A673 (cell line): ENCODE results near the gene FAM13C. TPM values are rescaled to one million over a fixed set of nuclear protein-coding genes. Genes with fewer than 3 reads are reported as not detected.

Source experiments
- BruUV-seq: library from RNA; stranded (reverse); fragments of 400-500 nt; replicated peaks from 2 replicates; lab custom pipeline; 2021; lab: Mats Ljungman, UMichigan
- CTCF ChIA-PET: fragments of 300-600 bp; sonication (Branson Sonifier 250); formaldehyde crosslinking; loops from one replicate; lab custom pipeline; 2022; ENCODE audit warnings: antibody characterized with exemption; lab: Charles Lee
- POLR2A ChIA-PET: fragments of 300-600 bp; sonication (Branson Sonifier 250); formaldehyde crosslinking; loops from one replicate; lab custom pipeline; 2022; ENCODE audit warnings: antibody characterized with exemption; ENCODE audit not compliant: low non-redundant PET; lab: Charles Lee
- DNase-seq: peaks from one replicate; pipeline ENCODE4 v3.0.0-alpha.2; 2015; ENCODE audit warnings: low spot score
- H3K27ac ChIP-seq: fragments of 200-600 bp; sonication (generic); 2 replicates; pipeline ENCODE4 v1.5.1; 2016; ENCODE audit warnings: mixed run types, low read depth, mild to moderate bottlenecking, mixed read lengths, antibody characterized with exemption, low read length; ENCODE audit not compliant: poor library complexity, severe bottlenecking
- H3K27me3 ChIP-seq: fragments of 200-600 bp; sonication (generic); replicated peaks from 2 replicates; pipeline ENCODE4 v1.6.1; 2017; ENCODE audit warnings: mixed run types, low read depth, mild to moderate bottlenecking, mixed read lengths, antibody characterized with exemption, low read length; ENCODE audit not compliant: insufficient read depth, poor library complexity
- H3K36me3 ChIP-seq: fragments of 200-600 bp; sonication (generic); 2 replicates; pipeline ENCODE4 v1.6.1; 2016; ENCODE audit warnings: mixed run types, mild to moderate bottlenecking, mixed read lengths, antibody characterized with exemption, low read length; ENCODE audit not compliant: insufficient read depth, poor library complexity, severe bottlenecking
- H3K4me1 ChIP-seq: fragments of 200-600 bp; sonication (generic); 2 replicates; pipeline ENCODE4 v1.6.1; 2017; ENCODE audit warnings: mixed run types, mild to moderate bottlenecking, mixed read lengths, antibody characterized with exemption, low read length; ENCODE audit not compliant: insufficient read depth, poor library complexity, severe bottlenecking
- H3K4me3 ChIP-seq: fragments of 200-600 bp; sonication (generic); 2 replicates; pipeline ENCODE4 v1.5.1; 2016; ENCODE audit warnings: low read depth, mixed run types, mild to moderate bottlenecking, mixed read lengths, low read length; ENCODE audit not compliant: poor library complexity, severe bottlenecking
- H3K9me3 ChIP-seq: fragments of 200-600 bp; sonication (generic); 2 replicates; pipeline ENCODE4 v1.6.1; 2016; ENCODE audit warnings: mixed run types, low read depth, mild to moderate bottlenecking, mixed read lengths, antibody characterized with exemption, low read length; ENCODE audit not compliant: poor library complexity, severe bottlenecking
- EZH2 ChIP-seq: fragments of 200-600 bp; sonication (generic); IDR thresholded peaks from 2 replicates; pipeline ENCODE4 v1.6.1; 2017; ENCODE audit warnings: borderline replicate concordance, low read depth, mild to moderate bottlenecking, mixed read lengths, antibody characterized with exemption, low read length; ENCODE audit not compliant: poor library complexity, severe bottlenecking
- intact Hi-C: fragments of 100-400 bp; cut with micrococcal nuclease; formaldehyde crosslinking; loops from one replicate; pipeline ENCODE4 v1.10.0; 2022; ENCODE audit not compliant: unreplicated experiment
- total RNA-seq: library from RNA; stranded (reverse); gene quantifications from 2 replicates; pipeline ENCODE4 v1.2.3, GENCODE V29; 2021
- TF ChIP-seq, protein P1 (sequence below): fragments of 300-800, 200-600 bp; sonication (generic); conservative IDR thresholded peaks from 2 replicates; pipeline ENCODE4 v1.5.1; 2017; ENCODE audit warnings: low read depth, mild to moderate bottlenecking, antibody characterized with exemption, low read length, moderate library complexity, mixed read lengths

The FAM13C gene
- total RNA-seq, 1 experiment from 2014 or later: 21.2 TPM

DNA sequence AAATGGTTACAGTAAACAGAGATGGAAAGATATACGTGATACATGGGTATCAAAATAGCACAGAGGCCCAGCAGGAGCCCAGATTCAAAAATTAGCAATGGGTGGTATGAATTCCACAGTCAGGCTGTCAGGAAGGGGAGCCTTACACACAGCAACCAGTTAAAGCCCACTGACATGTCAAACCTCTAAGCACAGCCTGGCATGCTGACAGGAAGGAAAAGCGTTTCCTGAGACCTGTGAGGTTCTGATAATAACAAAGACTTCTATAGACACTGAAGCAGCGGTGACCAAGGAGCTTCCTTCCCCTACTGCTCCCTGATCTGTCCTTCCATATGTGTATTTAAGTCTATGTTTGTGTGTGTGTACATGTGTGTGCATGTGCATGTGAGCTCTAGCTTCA is 96.0 kb downstream of the FAM13C start:
- POLR2A ChIA-PET: interaction anchor here (0.6 kb wide), 1 partner anchor 270 kb away, joined by 3 read pairs; no protein-coding TSS in a partner anchor
- no peak overlapping the region for H3K27ac ChIP-seq
- H3K27me3 ChIP-seq: no peaks in the 10 kb centered on the region
- H3K9me3 ChIP-seq: no peaks in the 10 kb centered on the region
- CTCF ChIA-PET: no interaction called here
- no TSS peak for BruUV-seq
- TF ChIP-seq, protein P1, sequence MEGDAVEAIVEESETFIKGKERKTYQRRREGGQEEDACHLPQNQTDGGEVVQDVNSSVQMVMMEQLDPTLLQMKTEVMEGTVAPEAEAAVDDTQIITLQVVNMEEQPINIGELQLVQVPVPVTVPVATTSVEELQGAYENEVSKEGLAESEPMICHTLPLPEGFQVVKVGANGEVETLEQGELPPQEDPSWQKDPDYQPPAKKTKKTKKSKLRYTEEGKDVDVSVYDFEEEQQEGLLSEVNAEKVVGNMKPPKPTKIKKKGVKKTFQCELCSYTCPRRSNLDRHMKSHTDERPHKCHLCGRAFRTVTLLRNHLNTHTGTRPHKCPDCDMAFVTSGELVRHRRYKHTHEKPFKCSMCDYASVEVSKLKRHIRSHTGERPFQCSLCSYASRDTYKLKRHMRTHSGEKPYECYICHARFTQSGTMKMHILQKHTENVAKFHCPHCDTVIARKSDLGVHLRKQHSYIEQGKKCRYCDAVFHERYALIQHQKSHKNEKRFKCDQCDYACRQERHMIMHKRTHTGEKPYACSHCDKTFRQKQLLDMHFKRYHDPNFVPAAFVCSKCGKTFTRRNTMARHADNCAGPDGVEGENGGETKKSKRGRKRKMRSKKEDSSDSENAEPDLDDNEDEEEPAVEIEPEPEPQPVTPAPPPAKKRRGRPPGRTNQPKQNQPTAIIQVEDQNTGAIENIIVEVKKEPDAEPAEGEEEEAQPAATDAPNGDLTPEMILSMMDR: no peak
- no peak for TF ChIP-seq EZH2
- no peaks in the 10 kb centered on the region for H3K36me3 ChIP-seq
- intact Hi-C loops: no loop called here
- DNase-seq: peak; percentile 65
- no peaks in the 10 kb centered on the region for H3K4me1 ChIP-seq
- no peak overlapping the region for H3K4me3 ChIP-seq

DNA sequence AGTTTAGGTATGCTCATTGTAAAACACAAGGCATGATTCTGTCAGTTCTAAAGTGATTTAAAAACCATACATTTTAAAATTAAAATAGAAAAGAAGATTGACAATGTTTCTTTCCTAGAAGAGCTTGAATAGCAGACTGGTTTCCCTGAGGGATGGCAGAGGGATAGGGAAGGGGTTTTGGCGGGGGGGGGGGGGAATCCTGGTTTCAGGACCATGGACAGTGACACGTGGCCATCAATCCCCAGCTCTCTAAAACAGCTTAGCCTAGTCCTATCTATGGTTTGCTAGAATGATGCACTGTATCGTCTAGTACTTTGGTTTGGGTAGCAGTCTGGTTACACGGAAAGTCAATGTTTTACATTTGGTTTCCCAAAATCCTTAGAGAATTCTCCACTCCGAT is 97.2 kb downstream of the FAM13C start:
- no peaks in the 10 kb centered on the region for H3K4me1 ChIP-seq
- DNase-seq: no peak
- POLR2A ChIA-PET: no interaction called here
- no peak overlapping the region for H3K27ac ChIP-seq
- TF ChIP-seq, protein P1: no peak
- no peak for TF ChIP-seq EZH2
- BruUV-seq: no TSS peak
- intact Hi-C loops: no loop called here
- H3K36me3 ChIP-seq: no peaks in the 10 kb centered on the region
- H3K9me3 ChIP-seq: no peaks in the 10 kb centered on the region
- no peaks in the 10 kb centered on the region for H3K27me3 ChIP-seq
- CTCF ChIA-PET: no interaction called here
- no peak overlapping the region for H3K4me3 ChIP-seq

DNA sequence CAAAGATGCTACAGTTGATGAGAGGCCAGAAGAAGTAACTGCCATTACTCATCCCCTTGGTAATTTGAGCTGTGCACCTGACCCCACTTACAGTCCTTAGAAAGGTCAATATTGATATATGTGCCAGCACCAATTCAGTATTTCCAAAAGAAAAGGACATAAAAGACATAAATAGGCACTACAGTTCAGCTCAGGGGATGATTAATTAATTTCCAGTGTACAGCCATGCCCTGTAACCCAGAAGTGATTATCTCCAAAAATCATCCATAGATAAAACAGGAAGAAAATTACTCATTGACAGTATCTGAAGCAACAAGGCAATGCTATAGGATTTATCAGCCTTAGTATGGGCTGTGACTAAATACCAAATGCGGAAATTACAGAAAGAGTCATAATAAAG is 103.5 kb downstream of the FAM13C start:
- Histone ChIP-seq H3K4me3 (no peak overlapping the region), H3K27ac (no peak overlapping the region), H3K9me3 (no peaks in the 10 kb centered on the region), H3K27me3 (no peaks in the 10 kb centered on the region), H3K4me1 (no peaks in the 10 kb centered on the region), H3K36me3 (no peaks in the 10 kb centered on the region)
- no peak for DNase-seq
- BruUV-seq: no TSS peak
- intact Hi-C loops: no loop called here
- TF ChIP-seq, protein P1: no peak
- no peak for TF ChIP-seq EZH2
- ChIA-PET CTCF (no interaction called here), POLR2A (no interaction called here)
